ENCODE measurements around the gene TMEM208.

The TMEM208 gene

GRCh38 chr16:67197704-67198103 lies 29.2 kb upstream of the TMEM208 start:
- TF ChIP-seq CTCF (IDR thresholded peaks at IDR 0.05; ENCODE audit: low read depth, low read length, missing control alignments), result no peak
- no peak overlapping the region for H3K4me3 ChIP-seq (ENCODE audit: low read depth, low read length)
- in situ Hi-C loops (cut with HindIII; ENCODE audit: low sequenced_read_pairs), result no loop called here
- no peak for DNase-seq (ENCODE audit: low read depth)

- no peak overlapping the region for H3K4me3 ChIP-seq (ENCODE audit: low read depth, low read length)
- peak; percentile 71 for TF ChIP-seq CTCF (IDR thresholded peaks at IDR 0.05; ENCODE audit: low read depth, low read length, missing control alignments)
- no peak for DNase-seq (ENCODE audit: low read depth)
- in situ Hi-C loops (cut with HindIII; ENCODE audit: low sequenced_read_pairs), result no loop called here
Measured at GRCh38 chr16:67198238-67198734, 28.6 kb upstream of the TMEM208 start.

GRCh38 chr16:67199011-67199807 lies 27.7 kb upstream of the TMEM208 start, which contains the start of gene ELMO3:
TSS of gene ELMO3 (plus strand) at chr16:67199131. CDS start at chr16:67199327, 196 bp downstream.
- in situ Hi-C loops (cut with HindIII; ENCODE audit: low sequenced_read_pairs), result no loop called here
- no peak for DNase-seq (ENCODE audit: low read depth)
- no peak within 1 kb of the TSS for H3K4me3 ChIP-seq (ENCODE audit: low read depth, low read length)
- TF ChIP-seq CTCF (IDR thresholded peaks at IDR 0.05; ENCODE audit: low read depth, low read length, missing control alignments), result peak; percentile 34

GRCh38 chr16:67199808-67200198 lies 27.1 kb upstream of the TMEM208 start:
- H3K4me3 ChIP-seq (ENCODE audit: low read depth, low read length), result no peak overlapping the region
- DNase-seq (ENCODE audit: low read depth), result no peak
- no peak for TF ChIP-seq CTCF (IDR thresholded peaks at IDR 0.05; ENCODE audit: low read depth, low read length, missing control alignments)
- in situ Hi-C loops (cut with HindIII; ENCODE audit: low sequenced_read_pairs), result no loop called here

- no peak for DNase-seq (ENCODE audit: low read depth)
- in situ Hi-C loops (cut with HindIII; ENCODE audit: low sequenced_read_pairs), result no loop called here
- no peak for TF ChIP-seq CTCF (IDR thresholded peaks at IDR 0.05; ENCODE audit: low read depth, low read length, missing control alignments)
- no peak overlapping the region for H3K4me3 ChIP-seq (ENCODE audit: low read depth, low read length)
Measured at GRCh38 chr16:67200491-67200890, 26.4 kb upstream of the TMEM208 start.

- DNase-seq (ENCODE audit: low read depth), result no peak
- in situ Hi-C loops (cut with HindIII; ENCODE audit: low sequenced_read_pairs), result no loop called here
- no peak for TF ChIP-seq CTCF (IDR thresholded peaks at IDR 0.05; ENCODE audit: low read depth, low read length, missing control alignments)
- H3K4me3 ChIP-seq (ENCODE audit: low read depth, low read length), result no peak overlapping the region
Measured at GRCh38 chr16:67201411-67202345, 25.3 kb upstream of the TMEM208 start.
